Measurements from ENCODE around the gene PLOD2.

Gene PLOD2

GRCh38 chr3:146148468-146148931 is 12.5 kb downstream of the PLOD2 start:
- no peak overlapping the region for H3K9ac ChIP-seq (ENCODE audit: low read length)
- no peak for DNase-seq
- no peak overlapping the region for H3K27ac ChIP-seq (ENCODE audit: low read length)
- H3K4me2 ChIP-seq (ENCODE audit: low read depth, low read length): no peak overlapping the region
- H3K36me3 ChIP-seq (replicated peaks; ENCODE audit: insufficient read depth, low read length): no peaks in the 10 kb centered on the region
- H2AFZ ChIP-seq (ENCODE audit: low read length): no peak overlapping the region
- no peaks in the 10 kb centered on the region for H3F3A ChIP-seq (ENCODE audit: insufficient read depth, low read length)
- TF ChIP-seq CTCF (IDR thresholded peaks at IDR 0.05; ENCODE audit: low read length) (peak; percentile 14), EZH2phosphoT487 (IDR thresholded peaks at IDR 0.05; ENCODE audit: low read length) (no peak)
- H3K4me1 ChIP-seq (ENCODE audit: low read length): peaks cover 4% of the 10 kb centered on the region; the same call in 1 of the 2 replicates
- no peaks in the 10 kb centered on the region for H3K9me2 ChIP-seq (replicated peaks; ENCODE audit: insufficient read depth, low read length)
- no peaks in the 10 kb centered on the region for H3K9me3 ChIP-seq (replicated peaks; ENCODE audit: insufficient read depth, low read length)
- H4K20me1 ChIP-seq (ENCODE audit: insufficient read depth, low read length): no peaks in the 10 kb centered on the region
- no peak overlapping the region for H3K4me3 ChIP-seq (ENCODE audit: low read length)
- no peaks in the 10 kb centered on the region for H3K27me3 ChIP-seq (replicated peaks; ENCODE audit: insufficient read depth, low read length)
- H3K79me2 ChIP-seq (ENCODE audit: low read length): peaks cover 21% of the 10 kb centered on the region

GRCh38 chr3:146145642-146146041 is 15.3 kb downstream of the PLOD2 start:
- no peaks in the 10 kb centered on the region for H3F3A ChIP-seq (ENCODE audit: insufficient read depth, low read length)
- H3K4me3 ChIP-seq (ENCODE audit: low read length): no peak overlapping the region
- no peak overlapping the region for H3K4me2 ChIP-seq (ENCODE audit: low read depth, low read length)
- no peak for DNase-seq
- no peaks in the 10 kb centered on the region for H3K9me3 ChIP-seq (replicated peaks; ENCODE audit: insufficient read depth, low read length)
- TF ChIP-seq CTCF (IDR thresholded peaks at IDR 0.05; ENCODE audit: low read length) (no peak), EZH2phosphoT487 (IDR thresholded peaks at IDR 0.05; ENCODE audit: low read length) (no peak), EZH2 (optimal IDR thresholded peaks at IDR 0.05; ENCODE audit: low read depth, low read length) (no peak)
- no peaks in the 10 kb centered on the region for H3K9me2 ChIP-seq (replicated peaks; ENCODE audit: insufficient read depth, low read length)
- H3K79me2 ChIP-seq (ENCODE audit: low read length): peaks cover 18% of the 10 kb centered on the region; the same call in 1 of the 2 replicates
- H3K27ac ChIP-seq (ENCODE audit: low read length): no peak overlapping the region
- H2AFZ ChIP-seq (ENCODE audit: low read length): no peak overlapping the region
- H4K20me1 ChIP-seq (ENCODE audit: insufficient read depth, low read length): no peaks in the 10 kb centered on the region
- peaks cover 10% of the 10 kb centered on the region; the same call in 1 of the 2 replicates for H3K4me1 ChIP-seq (ENCODE audit: low read length)
- no peak overlapping the region for H3K9ac ChIP-seq (ENCODE audit: low read length)
- H3K27me3 ChIP-seq (replicated peaks; ENCODE audit: insufficient read depth, low read length): no peaks in the 10 kb centered on the region
- H3K36me3 ChIP-seq (replicated peaks; ENCODE audit: insufficient read depth, low read length): no peaks in the 10 kb centered on the region

DNA sequence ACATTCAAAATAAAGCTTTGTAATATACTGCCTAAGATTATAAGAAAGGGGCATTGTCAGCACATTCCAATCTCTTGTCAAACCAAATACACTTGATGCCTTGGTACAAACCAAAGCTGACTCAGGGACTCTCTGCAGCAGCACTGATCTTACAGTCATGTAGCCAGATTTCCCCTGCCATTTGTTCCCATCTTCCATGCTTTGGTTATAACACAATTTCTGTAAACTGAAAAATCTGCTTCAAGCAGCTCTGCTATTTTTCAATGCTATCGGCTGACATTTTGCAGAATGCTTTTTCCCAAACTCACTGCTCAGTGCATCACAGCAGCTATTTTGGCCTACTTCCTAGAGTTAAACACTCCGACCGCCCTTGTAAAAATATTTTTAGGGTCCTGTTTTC is 18.2 kb downstream of the PLOD2 start:
- H3K4me3 ChIP-seq (ENCODE audit: low read length): no peak overlapping the region

GRCh38 chr3:146139586-146140110 is 21.3 kb downstream of the PLOD2 start:
- peaks cover 3% of the 10 kb centered on the region; the same call in 1 of the 2 replicates for H3K79me2 ChIP-seq (ENCODE audit: low read length)
- no peaks in the 10 kb centered on the region for H3F3A ChIP-seq (ENCODE audit: insufficient read depth, low read length)
- H3K9me3 ChIP-seq (replicated peaks; ENCODE audit: insufficient read depth, low read length): no peaks in the 10 kb centered on the region; the same call in 1 of the 2 replicates
- no peak overlapping the region for H3K4me2 ChIP-seq (ENCODE audit: low read depth, low read length)
- peaks cover 6% of the 10 kb centered on the region; the same call in 1 of the 2 replicates for H3K4me1 ChIP-seq (ENCODE audit: low read length)
- H2AFZ ChIP-seq (ENCODE audit: low read length): no peak overlapping the region
- H3K27me3 ChIP-seq (replicated peaks; ENCODE audit: insufficient read depth, low read length): no peaks in the 10 kb centered on the region
- no peak for TF ChIP-seq EZH2 (optimal IDR thresholded peaks at IDR 0.05; ENCODE audit: low read depth, low read length)
- TF ChIP-seq CTCF (IDR thresholded peaks at IDR 0.05; ENCODE audit: low read length): no peak
- no peak for TF ChIP-seq EZH2phosphoT487 (IDR thresholded peaks at IDR 0.05; ENCODE audit: low read length)
- H3K4me3 ChIP-seq (ENCODE audit: low read length): no peak overlapping the region
- no peak overlapping the region for H3K27ac ChIP-seq (ENCODE audit: low read length)
- no peaks in the 10 kb centered on the region for H3K36me3 ChIP-seq (replicated peaks; ENCODE audit: insufficient read depth, low read length)
- no peaks in the 10 kb centered on the region for H3K9me2 ChIP-seq (replicated peaks; ENCODE audit: insufficient read depth, low read length)
- no peaks in the 10 kb centered on the region for H4K20me1 ChIP-seq (ENCODE audit: insufficient read depth, low read length)
- DNase-seq: no peak
- H3K9ac ChIP-seq (ENCODE audit: low read length): no peak overlapping the region

More for the DNA sequence above, 18.2 kb downstream of the PLOD2 start:
- Histone ChIP-seq H3K36me3 (replicated peaks; ENCODE audit: insufficient read depth, low read length) (no peaks in the 10 kb centered on the region), H3K27me3 (replicated peaks; ENCODE audit: insufficient read depth, low read length) (no peaks in the 10 kb centered on the region), H3F3A (ENCODE audit: insufficient read depth, low read length) (no peaks in the 10 kb centered on the region), H3K27ac (ENCODE audit: low read length) (no peak overlapping the region), H3K79me2 (ENCODE audit: low read length) (peaks cover 9% of the 10 kb centered on the region; the same call in 1 of the 2 replicates), H3K4me1 (ENCODE audit: low read length) (peaks cover 6% of the 10 kb centered on the region; the same call in 1 of the 2 replicates), H4K20me1 (ENCODE audit: insufficient read depth, low read length) (no peaks in the 10 kb centered on the region), H3K9me2 (replicated peaks; ENCODE audit: insufficient read depth, low read length) (no peaks in the 10 kb centered on the region), H2AFZ (ENCODE audit: low read length) (no peak overlapping the region), H3K4me2 (ENCODE audit: low read depth, low read length) (no peak overlapping the region), H3K9ac (ENCODE audit: low read length) (no peak overlapping the region), H3K9me3 (replicated peaks; ENCODE audit: insufficient read depth, low read length) (no peaks in the 10 kb centered on the region)
- peak; percentile 43 for DNase-seq
- TF ChIP-seq EZH2 (optimal IDR thresholded peaks at IDR 0.05; ENCODE audit: low read depth, low read length): no peak
